Measurements from ENCODE around the gene PNKP. TPM values are rescaled to one million over a fixed set of nuclear protein-coding genes. Genes with fewer than 3 reads are reported as not detected.

PNKP gene
- total and polyA plus RNA-seq, 10 of the 15 experiments (the other 5 are each of a cell fraction or from before 2014, with no cell fraction given): 2.9 to 82.3 (median 33.2) TPM

GRCh38 chr19:49889687-49890348 lies 22.4 kb upstream of the PNKP start (continued):
- TF ChIP-seq E2F4 (IDR thresholded peaks at IDR 0.05; ENCODE audit: low read depth, low read length) (0 out of 2 replicates have a peak, but pooled peaks have one; percentile 49), CREM (IDR thresholded peaks at IDR 0.05; ENCODE audit: low read depth) (peak; percentile 38; the same call in 1 of the 2 replicates), MYC (IDR thresholded peaks at IDR 0.05; ENCODE audit: insufficient read depth, insufficient read length, insufficient replicate concordance, low read length, severe bottlenecking) (peak; percentile 91), MLLT1 (IDR thresholded peaks at IDR 0.05) (0 out of 2 replicates have a peak, but pooled peaks have one; percentile 58), SIN3A (IDR thresholded peaks at IDR 0.05; ENCODE audit: low read depth, low read length) (0 out of 2 replicates have a peak, but pooled peaks have one; percentile 51), IRF4 (IDR thresholded peaks at IDR 0.05; ENCODE audit: low read depth, low read length) (no peak), TCF12 (IDR thresholded peaks at IDR 0.05; ENCODE audit: low read depth, low read length) (no peak), TARDBP (IDR thresholded peaks at IDR 0.05; ENCODE audit: borderline replicate concordance) (no peak), MAX (IDR thresholded peaks at IDR 0.05; ENCODE audit: low read depth, low read length) (peak; percentile 98), NFIC (IDR thresholded peaks at IDR 0.05; ENCODE audit: low read depth, low read length) (no peak), SMAD5 (IDR thresholded peaks at IDR 0.05; ENCODE audit: low read depth) (no peak), RELA (IDR thresholded peaks at IDR 0.05; ENCODE audit: borderline replicate concordance, partially characterized antibody) (no peak), SP1 (IDR thresholded peaks at IDR 0.05; ENCODE audit: low read depth, low read length) (peak; percentile 30), JUND (IDR thresholded peaks at IDR 0.05; ENCODE audit: low read depth, low read length) (no peak), CBX3 (IDR thresholded peaks at IDR 0.05; ENCODE audit: borderline replicate concordance, low read depth) (no peak), ZSCAN29 (IDR thresholded peaks at IDR 0.05) (no peak), YY1 (IDR thresholded peaks at IDR 0.05; ENCODE audit: low read depth, low read length) (peak; percentile 54; the same call in 1 of the 2 replicates), PKNOX1 (IDR thresholded peaks at IDR 0.05) (peak; percentile 20; the same call in 1 of the 2 replicates), TBL1XR1 (IDR thresholded peaks at IDR 0.05; ENCODE audit: low read depth, low read length) (no peak), RB1 (IDR thresholded peaks at IDR 0.05; ENCODE audit: borderline replicate concordance) (peak; percentile 83; the same call in 1 of the 2 replicates), ZNF274 (IDR thresholded peaks at IDR 0.05; ENCODE audit: insufficient read depth, insufficient read length) (no peak), POLR2AphosphoS5 (IDR thresholded peaks at IDR 0.05; ENCODE audit: low read length) (no peak), GATAD2B (conservative IDR thresholded peaks at IDR 0.05; ENCODE audit: low read depth) (peak; percentile 88), NKRF (conservative IDR thresholded peaks at IDR 0.05) (peak; percentile 74), YBX1 (IDR thresholded peaks at IDR 0.05) (no peak), TCF7 (IDR thresholded peaks at IDR 0.05; ENCODE audit: borderline replicate concordance) (no peak), SMC3 (IDR thresholded peaks at IDR 0.05; ENCODE audit: borderline replicate concordance, low read length) (peak; percentile 38; the same call in 1 of the 2 replicates), CREB1 (IDR thresholded peaks at IDR 0.05; ENCODE audit: low read depth) (no peak)
